Measurements from ENCODE around the gene FAM163A. TPM values are rescaled to one million over a fixed set of nuclear protein-coding genes. Genes with fewer than 3 reads are reported as not detected.
"Not testable (repeated sequence)": the region's sequence is repeated elsewhere in the genome, so short reads cannot be mapped to it uniquely, and the experiment has no call there.

FAM163A gene
- total RNA-seq, 1 donor from 2014 or later = not detected

DNA sequence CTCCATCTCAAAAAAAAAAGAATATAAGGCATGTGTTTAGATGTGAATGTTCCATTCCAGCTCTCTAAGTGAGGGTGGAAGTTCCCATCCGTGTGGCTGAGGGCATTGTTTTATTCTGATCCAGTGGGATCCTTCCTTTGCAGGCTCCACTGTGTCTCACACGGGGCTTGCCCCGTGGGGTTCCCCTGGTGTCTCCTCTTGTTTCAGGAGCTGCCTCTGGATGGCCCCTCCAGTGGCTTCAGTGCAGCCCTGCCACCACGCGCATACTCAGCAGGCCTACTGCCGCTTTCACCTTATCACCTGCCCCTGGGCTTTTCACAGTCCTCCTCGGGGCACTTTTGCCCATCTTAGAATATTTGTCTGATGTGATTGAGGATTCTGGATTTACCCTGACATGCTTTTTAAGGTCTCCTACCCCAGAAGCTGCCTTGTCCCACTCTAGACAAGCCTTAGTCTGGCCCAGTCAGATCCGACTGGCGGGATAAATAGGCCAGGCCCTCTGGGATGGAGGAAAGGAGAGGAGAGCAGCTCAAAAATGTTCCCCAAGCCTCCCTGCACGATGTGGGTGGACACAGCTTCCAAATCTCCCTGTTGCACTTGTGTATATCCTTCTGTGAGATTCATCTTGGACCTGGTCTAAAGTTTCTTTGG is 55.2 kb downstream of the FAM163A start:
- DNase-seq (ENCODE audit: low read depth) = no peak
- no peak overlapping the region for H3K4me3 ChIP-seq (ENCODE audit: low read depth, low read length)
- no peak for TF ChIP-seq CTCF (conservative IDR thresholded peaks at IDR 0.05; ENCODE audit: low read depth, low read length)

GRCh38 chr1:179798864-179799516 is 55.9 kb downstream of the FAM163A start:
- DNase-seq (ENCODE audit: low read depth) = no peak
- TF ChIP-seq CTCF (conservative IDR thresholded peaks at IDR 0.05; ENCODE audit: low read depth, low read length) = no peak

DNA sequence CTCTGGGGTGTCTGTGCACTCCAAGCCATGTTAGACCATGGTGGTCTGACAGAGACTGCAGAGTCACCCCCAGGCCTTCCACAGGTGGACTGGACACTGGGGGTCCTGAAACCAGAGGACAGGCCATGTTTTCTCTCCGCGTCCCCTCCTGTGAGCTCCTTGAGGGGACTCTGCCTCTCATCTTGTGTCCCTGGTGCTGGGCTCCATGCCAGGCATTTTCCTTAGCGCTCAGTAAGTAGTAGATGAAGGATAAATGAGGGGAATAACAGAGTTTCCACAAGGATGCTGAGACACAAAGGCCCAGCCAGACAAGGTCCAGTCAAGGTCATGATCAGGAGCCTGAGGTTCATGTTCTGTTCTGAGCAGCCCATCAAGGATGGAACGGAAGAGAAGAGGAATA is 57.4 kb downstream of the FAM163A start:
- DNase-seq (ENCODE audit: low read depth) = no peak
- no peak overlapping the region for H3K4me3 ChIP-seq (ENCODE audit: low read depth, low read length)
- TF ChIP-seq CTCF (conservative IDR thresholded peaks at IDR 0.05; ENCODE audit: low read depth, low read length) = no peak

More at GRCh38 chr1:179798864-179799516, 55.9 kb downstream of the FAM163A start:
- H3K4me3 ChIP-seq (ENCODE audit: low read depth, low read length) = no peak overlapping the region

DNA sequence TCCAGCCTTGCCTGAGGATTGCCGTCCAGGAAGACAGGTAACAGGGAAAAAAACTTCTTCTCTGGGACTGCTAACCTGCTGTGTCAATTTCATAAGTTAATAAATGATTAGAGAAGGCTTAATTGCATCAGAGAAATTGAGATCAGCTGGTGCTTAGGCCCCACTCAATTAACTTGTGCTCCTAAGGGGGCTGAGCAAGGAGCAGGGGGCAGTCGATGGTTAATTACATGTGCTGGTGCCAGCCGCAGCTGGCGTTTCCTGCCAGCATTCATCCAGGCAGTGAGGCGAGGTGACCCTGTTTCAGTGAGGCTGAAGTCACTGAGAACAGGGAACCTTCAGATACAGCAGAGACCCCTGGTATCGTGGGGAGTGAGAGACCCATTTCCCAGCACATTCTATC is 60.0 kb downstream of the FAM163A start:
- no peak for DNase-seq (ENCODE audit: low read depth)

DNA sequence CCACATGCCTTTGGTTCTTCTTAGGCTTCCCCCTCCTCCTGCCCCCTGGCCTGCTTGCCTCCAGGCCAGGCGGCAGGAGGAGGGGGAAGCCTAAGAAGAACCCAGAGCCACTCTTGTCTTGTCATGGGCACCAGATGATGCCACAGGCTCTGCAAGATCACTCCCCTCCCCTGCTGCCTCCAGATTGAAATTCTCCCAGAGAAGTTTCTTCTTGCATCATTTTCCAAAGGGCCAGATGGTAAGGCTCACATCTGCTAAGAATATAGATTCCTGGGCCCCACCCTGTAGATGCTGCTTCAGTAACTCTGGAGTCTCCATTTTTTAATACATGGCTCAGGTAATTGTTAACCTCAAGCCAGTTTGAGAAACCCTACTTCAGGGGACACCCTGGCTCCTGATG is 60.8 kb downstream of the FAM163A start:
- TF ChIP-seq CTCF (conservative IDR thresholded peaks at IDR 0.05; ENCODE audit: low read depth, low read length) = no peak
- no peak overlapping the region for H3K4me3 ChIP-seq (ENCODE audit: low read depth, low read length)
- no peak for DNase-seq (ENCODE audit: low read depth)

More for the DNA sequence above, 60.0 kb downstream of the FAM163A start:
- H3K4me3 ChIP-seq (ENCODE audit: low read depth, low read length) = no peak overlapping the region
- no peak for TF ChIP-seq CTCF (conservative IDR thresholded peaks at IDR 0.05; ENCODE audit: low read depth, low read length)

- not testable (repeated sequence) for H3K4me3 ChIP-seq (ENCODE audit: low read depth, low read length); DNase-seq (ENCODE audit: low read depth)
These were observed 61.3 kb downstream of the FAM163A start for GRCh38 chr1:179804417-179804816.

- TF ChIP-seq CTCF (conservative IDR thresholded peaks at IDR 0.05; ENCODE audit: low read depth, low read length) = no peak
- no peak overlapping the region for H3K4me3 ChIP-seq (ENCODE audit: low read depth, low read length)
- DNase-seq (ENCODE audit: low read depth) = no peak
These were observed 62.5 kb downstream of the FAM163A start for GRCh38 chr1:179805291-179806195.
